ENCODE measurements around the gene KCNH6.

GRCh38 chr17:63524051-63524450 lies 893 bp downstream of the KCNH6 start:
- TF ChIP-seq TAF1 (IDR thresholded peaks at IDR 0.05; ENCODE audit: borderline replicate concordance, low read depth, low read length) = no peak
- no peak for TF ChIP-seq POLR2AphosphoS5 (IDR thresholded peaks at IDR 0.05; ENCODE audit: low read depth, low read length)
- no peak for TF ChIP-seq POLR2A (IDR thresholded peaks at IDR 0.05; ENCODE audit: low read depth, low read length)
